Nucleus accumbens (tissue), 56 donors: Measurements from ENCODE around the gene SRC.
A peak's percentile ranks its signal among the peaks of the same experiment; 100 is the strongest.

Experiments used
- DNase-seq, 56 donors: peaks; one replicate each; lab custom pipeline; 2025; lab: John Stamatoyannopoulos, UW

Gene SRC

DNA sequence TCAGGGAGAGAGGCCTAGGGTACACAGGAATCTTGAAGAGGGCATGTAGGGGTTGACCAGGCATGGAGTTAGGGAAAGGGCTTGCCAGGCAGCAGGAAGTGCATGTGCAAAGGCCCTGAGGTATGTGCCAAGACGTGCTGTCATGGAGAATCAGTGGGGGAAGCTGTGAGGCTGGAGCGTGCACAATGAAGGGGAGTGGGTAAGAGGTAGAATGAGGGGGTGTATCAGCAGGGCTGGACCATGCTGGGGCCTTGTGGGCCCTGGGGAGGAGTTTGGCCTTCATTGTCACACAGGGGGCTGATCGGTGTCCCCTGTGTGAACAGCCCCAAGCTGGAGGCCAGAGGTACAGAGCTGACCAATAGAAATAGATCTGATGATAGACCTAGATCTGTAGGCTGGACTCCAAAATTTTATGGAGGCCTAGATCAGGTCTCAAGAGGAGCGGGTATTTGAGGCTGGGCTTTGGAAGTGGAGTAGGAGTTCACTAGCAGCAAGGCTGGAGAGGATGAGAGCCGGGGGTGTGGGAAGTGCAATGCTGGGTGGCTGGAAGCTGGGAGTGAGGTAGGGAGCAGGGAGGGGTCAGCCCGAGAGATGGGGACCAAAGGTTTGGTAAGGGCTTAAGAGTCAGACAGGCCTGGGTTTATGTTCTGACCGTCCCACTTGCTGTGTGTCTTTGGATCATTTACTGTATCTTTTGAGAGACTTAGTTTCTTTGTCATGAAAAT, 3.0 kb downstream of the SRC start:
- DNase-seq = no peak

DNA sequence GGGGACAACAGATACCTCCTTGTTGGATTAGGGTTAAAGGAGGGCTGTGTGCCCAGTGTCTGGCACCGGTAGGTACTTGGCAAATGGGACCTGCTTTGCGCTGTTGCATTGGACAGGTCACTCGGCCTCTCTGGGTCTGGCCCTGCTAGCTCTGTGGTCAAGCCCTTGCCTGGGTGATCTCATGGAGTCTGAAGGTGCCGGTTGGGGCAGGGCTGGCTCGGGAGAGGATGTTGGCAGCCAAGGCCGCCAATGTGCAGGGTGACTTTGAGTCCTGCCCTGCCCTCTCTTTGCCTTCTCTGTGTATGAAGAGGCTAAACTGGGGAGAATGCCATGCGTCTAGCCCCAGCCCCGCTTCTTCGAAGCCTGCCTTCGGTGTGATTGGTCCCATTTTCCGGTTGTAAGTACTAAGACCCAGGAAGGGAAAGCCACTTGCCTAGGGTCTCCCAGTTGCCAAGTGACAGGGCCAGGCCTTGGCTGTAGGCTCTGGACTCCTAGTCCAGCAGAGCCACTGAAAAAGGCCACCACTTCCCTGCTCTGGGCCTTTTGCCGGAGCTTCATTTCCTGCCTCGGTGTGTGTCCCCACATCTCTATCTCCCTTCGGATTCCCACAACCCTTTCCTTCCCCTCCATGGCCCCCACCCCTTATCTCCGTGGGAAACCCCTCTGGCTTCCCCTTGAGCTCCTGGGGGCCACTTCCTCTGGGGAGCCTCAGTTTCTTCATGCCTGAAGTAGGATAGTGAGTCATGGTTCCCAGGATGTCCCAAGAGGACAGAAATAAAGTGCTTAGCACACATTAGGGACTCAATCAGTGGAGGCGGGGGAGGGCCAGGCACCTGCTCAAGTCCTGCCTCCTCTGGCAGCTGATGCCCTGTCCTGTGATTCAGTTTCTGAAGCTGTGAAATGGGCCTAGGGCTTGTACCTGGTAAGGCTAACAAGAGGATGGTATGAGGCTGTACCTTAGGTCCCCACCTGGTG, 3.9 kb downstream of the SRC start:
- no peak for DNase-seq

DNA sequence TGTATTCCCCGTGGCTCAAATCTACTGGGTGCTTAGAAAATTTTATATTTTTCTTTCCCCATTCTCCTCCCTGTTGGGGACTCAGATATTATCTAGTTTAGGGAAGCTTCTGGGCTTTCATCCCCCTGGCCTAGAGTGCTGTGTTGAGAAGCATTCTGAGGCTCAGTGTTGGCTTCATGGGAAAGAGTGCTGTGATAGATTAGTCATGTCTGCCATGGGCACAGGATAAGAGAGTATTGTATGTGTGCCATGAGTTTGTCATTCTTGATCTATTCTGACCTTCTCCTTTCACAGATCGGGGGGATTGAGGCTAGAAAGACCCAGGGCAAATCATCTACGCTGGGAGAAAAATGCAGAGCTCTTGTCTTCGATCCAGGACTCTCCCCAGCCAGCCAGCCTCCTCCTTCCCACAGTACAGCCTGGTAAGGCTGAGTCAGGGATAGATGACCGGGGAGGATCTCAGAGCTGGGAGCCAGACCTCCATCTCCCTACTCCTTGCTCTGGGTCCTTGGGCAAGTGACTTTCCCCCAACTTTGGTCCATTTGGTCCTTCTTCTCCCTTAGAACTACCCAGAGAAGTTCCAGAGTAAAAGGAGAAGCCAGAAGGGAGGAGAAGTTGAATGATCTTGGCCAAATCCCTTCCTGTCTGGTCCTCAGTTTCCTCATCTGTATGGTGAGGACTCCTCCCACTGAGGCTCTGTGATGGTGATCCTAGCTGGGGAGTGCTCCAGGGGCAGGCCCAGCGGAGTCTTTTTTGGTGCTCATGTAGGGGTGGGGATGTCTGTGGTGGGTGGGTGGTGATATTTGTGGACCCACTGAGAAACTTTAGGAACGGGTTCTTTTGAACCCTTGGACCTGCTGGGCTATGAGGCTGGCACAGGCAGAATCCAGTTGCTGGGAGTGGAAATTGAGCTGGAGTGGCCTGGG, 5.0 kb downstream of the SRC start:
- DNase-seq = no peak

DNA sequence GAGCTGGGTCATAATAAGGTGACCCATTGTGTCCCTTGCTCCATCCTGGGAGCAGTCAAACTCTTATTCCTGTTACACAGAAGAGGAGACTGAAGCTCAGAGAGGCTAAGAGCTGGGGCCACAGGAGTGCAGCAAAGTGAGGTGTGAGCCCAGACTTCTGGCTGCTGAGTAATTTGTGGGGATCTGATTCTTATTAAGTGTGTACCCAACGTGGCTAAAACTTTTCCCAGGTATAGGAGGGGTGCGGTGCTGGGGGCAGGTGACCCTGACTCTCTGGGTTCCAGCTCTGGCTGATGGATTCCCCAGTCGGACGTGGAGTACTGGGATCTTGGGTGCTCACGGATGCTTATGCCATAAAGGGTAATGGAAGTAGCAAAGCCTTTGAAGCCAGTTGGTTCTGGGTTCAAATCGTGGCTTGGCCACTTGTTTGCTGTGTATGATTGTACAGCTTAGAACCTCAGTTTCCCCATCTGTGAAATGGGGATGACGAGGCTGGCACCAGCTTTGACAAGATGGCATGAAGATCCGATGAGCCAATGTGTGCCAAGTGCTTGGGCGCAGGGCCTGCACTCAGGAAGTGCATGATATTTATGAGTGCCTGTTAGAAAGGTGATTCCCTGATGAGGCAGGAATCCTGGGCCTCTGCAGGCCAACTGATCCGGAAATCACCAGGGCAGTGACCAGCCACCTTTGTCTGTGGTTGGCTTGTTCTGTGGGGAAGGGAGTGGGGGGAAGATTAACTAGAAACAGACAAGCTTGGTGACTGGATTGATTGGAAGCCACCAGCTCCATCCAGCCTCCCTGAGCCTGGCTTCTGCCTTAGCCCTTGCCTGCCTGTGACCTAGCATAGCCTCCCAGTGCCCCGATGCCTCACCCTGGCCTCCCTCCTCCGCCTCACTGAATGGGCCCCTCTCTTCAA, 6.0 kb downstream of the SRC start:
- no peak for DNase-seq

DNA sequence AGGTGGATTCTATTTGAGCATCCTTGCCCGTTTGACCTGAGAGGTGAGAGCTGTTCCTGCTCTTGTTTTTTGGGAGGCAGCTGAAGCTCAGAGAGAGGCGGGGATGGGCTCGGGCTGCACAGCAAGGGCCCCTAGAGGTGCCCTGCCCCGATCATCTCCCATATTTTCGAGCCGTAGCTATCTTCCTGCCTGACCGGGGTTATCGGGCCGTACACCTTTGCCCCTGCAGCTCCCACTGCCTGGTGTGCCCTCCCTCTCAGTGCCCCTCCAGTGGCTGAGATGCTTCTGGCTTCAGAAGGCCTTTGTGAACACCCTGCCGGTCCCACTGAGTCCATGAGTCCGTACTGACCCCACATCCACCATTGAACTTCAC, 6.7 kb downstream of the SRC start:
- DNase-seq = no peak

DNA sequence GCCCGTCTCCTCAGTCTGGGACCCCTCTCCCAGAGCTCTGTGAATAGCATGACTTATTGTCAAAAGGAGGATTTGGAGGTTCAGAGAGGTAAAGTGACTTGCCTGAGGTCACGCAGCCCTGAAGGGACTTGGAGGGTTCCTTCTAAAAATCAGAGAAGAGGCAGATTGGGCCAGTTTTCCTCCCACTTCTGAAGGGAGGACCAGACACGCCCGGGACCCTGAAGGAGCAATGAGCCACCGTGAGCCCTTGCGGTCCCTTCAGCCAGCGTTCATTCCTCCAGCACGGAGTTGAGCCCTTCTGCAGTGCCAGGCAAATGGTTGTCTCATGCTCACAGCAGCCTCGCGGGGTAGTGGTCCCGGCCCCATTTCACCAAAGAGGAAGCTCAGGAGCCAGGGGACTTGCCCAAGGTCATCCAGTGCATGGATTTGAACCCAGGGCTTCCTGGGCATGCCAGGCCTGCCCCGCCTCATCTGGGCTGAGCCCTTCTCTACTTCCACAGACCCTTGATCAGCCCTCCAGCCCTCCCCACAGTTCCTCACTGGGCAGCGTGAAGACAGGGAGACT, 7.4 kb downstream of the SRC start:
- no peak for DNase-seq

DNA sequence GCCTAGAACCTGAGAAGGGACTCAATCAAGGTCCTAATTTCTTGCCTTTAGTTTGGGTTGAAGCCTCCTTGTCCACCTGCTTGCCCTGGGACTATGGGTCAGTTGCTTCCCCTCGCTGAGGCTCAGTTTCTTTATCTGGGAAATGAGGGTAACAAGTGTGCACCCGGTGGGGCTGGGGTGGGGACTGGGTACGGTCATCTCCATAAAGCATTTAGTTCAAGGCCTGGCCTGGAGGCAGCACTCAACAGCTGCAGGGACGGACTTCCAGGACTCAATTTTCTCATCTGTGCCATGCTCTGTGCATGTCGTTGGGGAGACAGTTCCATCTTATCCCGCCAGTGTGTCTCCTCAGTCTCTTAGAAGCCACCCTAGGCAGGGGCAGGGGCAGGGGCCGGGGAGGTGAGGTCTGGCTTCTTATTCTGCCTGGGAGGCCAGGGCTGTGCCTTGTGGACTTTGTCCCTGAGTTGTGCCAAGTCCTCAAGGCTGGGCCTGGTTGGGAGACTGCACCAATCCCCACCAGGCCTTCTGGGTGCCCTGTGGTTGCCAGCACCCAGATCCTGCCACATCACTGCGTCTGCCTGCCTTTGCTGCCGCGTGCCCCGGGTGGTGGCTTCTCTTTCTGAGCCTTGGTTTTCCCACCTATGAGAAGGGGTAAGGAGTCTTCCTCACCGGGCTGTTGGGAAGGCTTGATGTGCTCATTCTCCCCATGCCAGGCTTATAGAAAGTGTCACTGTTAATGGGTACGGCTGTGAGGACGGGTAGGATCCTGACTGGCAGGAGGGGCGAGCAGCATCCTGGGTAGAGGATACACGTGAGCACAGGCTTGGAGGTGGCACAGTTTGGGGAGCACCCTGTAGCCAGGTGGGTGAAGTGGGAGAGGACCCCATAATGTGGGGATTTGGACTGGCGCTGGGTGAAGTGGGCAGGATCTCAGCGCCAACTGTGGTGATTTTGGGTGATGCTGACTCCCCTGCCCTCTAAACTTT, 8.6 kb downstream of the SRC start:
- no peak for DNase-seq

DNA sequence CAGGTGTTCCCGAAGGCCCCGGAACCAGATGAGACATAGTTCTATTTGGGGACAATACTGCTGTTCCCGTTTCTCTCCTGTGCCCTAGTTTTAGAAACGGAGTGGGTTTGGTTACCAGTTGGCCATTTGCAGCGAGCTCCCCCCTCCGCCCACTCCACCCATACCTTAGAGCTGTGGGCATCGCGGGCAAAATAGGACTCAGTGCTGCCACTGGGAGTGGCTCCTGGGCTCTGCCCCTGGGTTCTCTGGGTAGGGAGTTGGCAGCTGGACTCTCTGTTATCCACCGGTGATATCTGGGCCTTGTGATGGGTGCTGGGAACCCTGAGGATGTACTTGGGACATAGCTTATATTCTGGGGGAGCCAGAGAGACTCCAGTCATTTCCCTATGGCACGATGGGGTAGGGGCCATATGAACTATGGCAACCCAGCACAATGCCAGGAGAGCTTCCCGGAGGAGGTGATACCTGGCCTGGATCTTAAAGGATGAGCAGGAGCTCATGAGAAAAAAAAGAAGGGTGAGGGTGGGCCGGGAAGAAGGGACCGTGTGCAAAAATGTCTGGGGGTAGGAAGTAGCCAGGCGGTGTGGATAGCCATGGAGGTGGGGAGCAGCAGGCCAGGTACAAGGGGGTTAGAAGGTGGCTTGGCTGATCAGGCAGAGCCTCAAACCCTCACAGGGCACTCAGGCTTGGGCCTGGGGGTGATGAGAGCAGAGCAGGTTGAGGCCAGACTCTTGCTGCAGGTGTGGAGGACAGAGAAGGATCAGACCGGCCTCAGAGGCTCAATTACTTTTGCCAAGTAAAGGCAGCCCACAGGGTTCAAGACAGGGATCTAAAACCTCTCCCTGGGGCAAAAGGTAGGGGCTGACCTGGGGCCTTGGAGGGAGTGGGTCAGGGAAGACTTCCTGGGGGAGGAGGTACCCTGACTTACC, 9.6 kb downstream of the SRC start:
- DNase-seq = no peak

DNA sequence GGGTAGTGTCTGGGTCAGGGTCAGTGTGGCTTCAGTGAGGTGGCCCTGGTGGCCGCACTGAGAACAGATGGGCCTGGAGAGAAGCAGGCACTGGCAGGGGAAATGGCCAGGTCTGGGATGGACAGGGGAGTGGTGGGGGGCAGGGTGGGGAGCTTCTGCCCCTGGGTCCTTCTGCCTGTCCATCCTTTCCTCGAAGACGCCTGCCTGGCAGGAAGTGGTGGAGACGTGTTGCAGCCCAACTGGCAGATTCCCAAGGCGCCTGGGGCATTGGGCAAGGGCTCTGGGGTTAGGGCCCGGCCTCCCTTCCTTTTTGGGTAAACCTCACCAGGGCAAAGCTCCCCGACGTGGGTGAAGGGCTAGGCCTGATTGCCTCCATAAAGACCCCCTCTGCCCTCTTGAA, 10.4 kb downstream of the SRC start:
- peak in 24 of 56 donors; percentile 2 to 63 (median 22) for DNase-seq

DNA sequence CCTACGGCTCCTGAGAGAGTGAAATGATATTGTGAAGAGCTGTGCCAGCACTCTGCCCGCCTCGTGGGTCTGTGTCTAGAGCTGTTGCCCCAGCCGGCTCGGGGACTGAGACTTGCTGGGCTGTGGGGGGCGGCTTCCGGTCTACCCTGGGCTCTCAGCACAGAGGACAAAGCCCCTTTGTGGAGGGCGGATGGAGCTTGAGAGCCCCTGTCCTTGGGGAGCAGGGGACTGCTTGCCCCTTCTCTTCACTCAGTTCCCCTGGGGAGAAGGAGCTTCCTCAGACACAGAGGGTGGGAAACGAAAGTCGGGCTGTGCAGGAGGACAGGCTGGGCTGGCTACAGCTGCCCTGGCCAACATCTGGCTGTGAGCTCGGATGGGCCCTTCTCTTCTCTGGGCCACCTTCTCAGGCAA, 11.0 kb downstream of the SRC start:
- DNase-seq = peak in 1 of 56 donors; percentile 11

DNA sequence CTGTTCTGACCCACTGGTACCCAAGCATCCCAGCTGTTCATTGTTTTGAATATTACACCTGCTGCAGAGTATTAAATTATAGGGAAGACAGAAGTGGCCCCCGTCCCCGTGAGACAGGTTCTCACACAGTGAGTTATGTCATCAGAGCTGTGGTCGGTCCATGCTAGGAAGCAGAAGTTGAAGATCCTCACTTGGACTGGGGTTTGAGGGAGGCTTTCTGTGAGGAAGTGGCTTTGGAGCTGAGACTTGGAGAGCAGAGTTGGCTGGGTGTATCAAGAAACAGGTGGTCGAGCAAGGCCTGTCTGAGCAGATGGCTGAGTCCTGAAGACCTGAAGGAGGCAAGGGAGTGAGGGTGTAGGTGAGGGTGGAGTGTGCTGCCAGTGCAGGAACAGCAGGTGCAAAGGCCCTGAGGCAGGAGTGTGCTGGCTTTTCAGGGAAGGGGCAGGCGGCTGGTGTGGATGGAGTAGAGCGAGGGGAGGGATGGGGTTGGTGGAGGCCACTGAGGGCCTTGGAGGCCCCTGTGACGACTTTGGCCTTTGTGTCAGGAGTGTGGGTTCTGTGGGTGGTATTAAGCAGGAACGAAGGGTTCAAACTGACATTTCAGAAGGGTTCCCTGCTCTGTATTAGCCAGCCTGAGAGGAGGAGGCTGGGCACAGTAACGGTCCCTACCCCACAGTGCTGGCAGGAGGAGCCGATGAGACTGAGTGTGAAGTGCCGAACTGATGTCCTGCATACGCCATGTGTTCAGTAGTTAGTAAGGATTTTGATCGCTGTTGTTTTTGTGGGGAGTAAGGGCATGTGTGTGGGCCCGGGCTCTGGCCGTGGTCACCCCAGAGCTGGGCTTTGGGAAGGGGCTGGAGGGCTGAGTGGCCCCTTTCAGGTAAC, 11.8 kb downstream of the SRC start:
- peak in 3 of 56 donors; percentile 18 to 34 (median 20) for DNase-seq

DNA sequence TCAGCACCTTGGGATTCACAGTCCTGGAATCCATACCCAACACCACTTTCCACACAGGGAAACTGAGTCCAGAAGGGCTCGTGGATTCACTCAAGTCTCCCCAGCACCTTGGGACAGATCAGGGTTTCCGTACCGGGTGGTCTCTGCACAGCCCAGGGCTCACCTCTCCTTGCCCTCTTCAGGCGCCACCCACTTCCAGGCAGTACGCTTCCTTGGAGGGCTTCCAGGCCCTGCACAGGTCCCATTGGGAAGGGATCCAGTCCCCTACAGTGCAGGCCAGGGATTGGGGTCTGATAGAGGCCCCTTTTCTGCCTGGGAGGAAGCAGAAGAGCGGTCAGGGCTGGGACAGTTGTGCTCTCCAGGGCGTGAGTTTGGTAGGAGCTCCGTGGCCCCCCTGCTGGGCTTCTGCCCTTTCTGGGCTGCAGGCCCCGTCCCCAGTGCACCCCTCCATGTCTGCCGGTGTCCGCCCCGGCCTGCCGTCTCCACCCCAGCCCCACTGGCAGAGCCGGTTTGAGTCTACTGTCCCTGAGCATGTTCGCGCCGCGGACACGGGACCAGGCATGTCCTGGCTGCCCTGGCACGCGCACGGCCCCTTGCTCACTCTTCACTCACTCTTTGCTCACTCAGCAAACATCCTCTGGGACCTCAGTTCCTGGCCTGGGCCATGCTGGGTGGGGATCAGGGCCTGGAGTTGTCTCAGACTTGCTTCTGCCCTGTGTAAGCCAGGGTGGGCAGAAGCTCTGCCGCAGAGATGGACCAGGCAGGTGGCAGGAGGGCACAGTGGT, 12.6 kb downstream of the SRC start:
- no peak for DNase-seq

DNA sequence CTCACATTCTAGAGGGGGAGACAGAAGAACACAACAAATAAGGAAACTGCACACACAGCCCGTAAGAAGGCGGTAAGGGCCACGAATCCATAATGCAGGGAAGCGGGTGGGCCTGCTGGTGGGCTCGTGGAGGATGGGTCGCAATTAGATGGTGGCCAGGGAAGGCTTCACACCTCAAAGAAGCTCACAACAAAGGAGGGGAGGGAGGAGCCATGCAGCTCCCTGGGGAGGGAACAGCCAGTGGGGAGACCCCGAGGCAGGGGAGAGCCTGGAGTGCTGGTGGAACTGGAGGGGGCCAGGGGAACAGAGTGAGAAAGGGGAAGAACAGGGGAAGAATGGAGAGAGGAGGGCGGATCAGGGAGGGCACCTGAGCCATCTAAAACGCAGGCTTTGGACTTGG, 13.4 kb downstream of the SRC start:
- DNase-seq = no peak

DNA sequence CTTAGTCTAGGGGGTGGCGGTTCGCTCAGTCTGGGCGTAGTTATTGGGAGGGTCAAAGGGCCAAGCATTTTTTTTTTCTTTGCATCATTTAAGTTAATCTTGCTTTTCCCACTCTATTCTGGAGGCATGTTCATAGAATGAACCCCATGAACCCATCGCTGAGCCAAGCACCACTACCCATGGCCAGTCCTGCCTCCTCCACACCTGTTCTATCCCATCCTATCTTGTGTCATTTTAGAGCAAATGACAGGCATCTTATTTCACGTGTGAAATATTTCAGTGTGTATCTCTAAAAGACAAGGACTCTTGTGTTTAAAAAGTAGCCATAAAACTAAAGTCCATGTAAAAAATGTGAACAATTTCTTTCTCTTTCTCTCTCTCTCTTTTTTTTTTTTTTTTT, 13.9 kb downstream of the SRC start:
- DNase-seq = no peak
